ENCODE data around the gene SMU1. TPM values are rescaled to one million over a fixed set of nuclear protein-coding genes. Genes with fewer than 3 reads are reported as not detected.

Gene SMU1
- total RNA-seq, 1 experiment from 2014 or later = 23.2 TPM

- TF ChIP-seq, protein P1, sequence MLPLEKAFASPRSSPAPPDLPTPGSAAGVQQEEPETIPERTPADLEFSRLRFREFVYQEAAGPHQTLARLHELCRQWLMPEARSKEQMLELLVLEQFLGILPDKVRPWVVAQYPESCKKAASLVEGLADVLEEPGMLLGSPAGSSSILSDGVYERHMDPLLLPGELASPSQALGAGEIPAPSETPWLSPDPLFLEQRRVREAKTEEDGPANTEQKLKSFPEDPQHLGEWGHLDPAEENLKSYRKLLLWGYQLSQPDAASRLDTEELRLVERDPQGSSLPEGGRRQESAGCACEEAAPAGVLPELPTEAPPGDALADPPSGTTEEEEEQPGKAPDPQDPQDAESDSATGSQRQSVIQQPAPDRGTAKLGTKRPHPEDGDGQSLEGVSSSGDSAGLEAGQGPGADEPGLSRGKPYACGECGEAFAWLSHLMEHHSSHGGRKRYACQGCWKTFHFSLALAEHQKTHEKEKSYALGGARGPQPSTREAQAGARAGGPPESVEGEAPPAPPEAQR (CRISPR knock-in tag; IDR thresholded peaks at IDR 0.05) = no peak
- TF ChIP-seq, protein P2, sequence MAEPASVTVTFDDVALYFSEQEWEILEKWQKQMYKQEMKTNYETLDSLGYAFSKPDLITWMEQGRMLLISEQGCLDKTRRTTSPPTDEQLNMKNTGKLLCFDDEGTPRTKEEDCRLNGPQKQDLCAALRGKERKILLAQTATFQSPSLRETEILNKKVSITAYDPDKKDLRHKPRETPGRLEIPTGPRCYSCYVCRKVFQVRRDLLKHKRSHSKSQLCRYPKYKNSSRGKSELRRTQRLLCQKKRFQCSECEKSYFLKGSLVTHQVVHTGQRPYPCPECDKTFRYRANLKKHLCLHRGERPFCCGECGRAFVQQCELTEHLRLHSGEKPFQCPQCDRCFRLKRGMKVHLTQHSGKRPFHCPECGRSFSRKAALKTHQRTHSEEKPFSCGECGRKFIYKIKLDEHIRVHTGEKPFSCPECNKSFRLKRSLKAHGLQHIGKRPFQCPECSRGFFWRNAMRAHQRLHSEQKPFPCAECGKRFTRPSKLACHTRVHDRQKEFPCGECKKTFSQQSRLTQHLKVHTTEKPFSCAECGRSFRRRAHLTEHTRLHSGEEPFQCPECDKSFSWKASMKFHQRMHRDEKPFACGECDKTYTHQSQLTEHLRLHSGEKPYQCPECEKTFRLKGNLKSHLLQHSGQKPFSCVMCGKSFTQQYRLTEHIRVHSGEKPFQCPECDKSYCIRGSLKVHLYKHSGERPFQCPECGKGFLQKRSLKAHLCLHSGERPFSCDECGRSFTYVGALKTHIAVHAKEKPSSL (CRISPR knock-in tag; conservative IDR thresholded peaks at IDR 0.05) = no peak
- TF ChIP-seq, protein P3, sequence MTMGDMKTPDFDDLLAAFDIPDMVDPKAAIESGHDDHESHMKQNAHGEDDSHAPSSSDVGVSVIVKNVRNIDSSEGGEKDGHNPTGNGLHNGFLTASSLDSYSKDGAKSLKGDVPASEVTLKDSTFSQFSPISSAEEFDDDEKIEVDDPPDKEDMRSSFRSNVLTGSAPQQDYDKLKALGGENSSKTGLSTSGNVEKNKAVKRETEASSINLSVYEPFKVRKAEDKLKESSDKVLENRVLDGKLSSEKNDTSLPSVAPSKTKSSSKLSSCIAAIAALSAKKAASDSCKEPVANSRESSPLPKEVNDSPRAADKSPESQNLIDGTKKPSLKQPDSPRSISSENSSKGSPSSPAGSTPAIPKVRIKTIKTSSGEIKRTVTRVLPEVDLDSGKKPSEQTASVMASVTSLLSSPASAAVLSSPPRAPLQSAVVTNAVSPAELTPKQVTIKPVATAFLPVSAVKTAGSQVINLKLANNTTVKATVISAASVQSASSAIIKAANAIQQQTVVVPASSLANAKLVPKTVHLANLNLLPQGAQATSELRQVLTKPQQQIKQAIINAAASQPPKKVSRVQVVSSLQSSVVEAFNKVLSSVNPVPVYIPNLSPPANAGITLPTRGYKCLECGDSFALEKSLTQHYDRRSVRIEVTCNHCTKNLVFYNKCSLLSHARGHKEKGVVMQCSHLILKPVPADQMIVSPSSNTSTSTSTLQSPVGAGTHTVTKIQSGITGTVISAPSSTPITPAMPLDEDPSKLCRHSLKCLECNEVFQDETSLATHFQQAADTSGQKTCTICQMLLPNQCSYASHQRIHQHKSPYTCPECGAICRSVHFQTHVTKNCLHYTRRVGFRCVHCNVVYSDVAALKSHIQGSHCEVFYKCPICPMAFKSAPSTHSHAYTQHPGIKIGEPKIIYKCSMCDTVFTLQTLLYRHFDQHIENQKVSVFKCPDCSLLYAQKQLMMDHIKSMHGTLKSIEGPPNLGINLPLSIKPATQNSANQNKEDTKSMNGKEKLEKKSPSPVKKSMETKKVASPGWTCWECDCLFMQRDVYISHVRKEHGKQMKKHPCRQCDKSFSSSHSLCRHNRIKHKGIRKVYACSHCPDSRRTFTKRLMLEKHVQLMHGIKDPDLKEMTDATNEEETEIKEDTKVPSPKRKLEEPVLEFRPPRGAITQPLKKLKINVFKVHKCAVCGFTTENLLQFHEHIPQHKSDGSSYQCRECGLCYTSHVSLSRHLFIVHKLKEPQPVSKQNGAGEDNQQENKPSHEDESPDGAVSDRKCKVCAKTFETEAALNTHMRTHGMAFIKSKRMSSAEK (CRISPR knock-in tag; IDR thresholded peaks at IDR 0.05; ENCODE audit: borderline replicate concordance) = no peak
- TF ChIP-seq NR2C2 (CRISPR knock-in tag; IDR thresholded peaks at IDR 0.05) = no peak
- no peak for TF ChIP-seq PREB (CRISPR knock-in tag; IDR thresholded peaks at IDR 0.05; ENCODE audit: borderline replicate concordance)
- TF ChIP-seq, protein P4, sequence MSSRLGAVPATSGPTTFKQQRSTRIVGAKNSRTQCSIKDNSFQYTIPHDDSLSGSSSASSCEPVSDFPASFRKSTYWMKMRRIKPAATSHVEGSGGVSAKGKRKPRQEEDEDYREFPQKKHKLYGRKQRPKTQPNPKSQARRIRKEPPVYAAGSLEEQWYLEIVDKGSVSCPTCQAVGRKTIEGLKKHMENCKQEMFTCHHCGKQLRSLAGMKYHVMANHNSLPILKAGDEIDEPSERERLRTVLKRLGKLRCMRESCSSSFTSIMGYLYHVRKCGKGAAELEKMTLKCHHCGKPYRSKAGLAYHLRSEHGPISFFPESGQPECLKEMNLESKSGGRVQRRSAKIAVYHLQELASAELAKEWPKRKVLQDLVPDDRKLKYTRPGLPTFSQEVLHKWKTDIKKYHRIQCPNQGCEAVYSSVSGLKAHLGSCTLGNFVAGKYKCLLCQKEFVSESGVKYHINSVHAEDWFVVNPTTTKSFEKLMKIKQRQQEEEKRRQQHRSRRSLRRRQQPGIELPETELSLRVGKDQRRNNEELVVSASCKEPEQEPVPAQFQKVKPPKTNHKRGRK (CRISPR knock-in tag; IDR thresholded peaks at IDR 0.05; ENCODE audit: borderline replicate concordance) = no peak
Measured at GRCh38 chr9:33109097-33109496, 32.6 kb upstream of the SMU1 start (continued).

- Mint-ChIP-seq H3K4me3 (no peak overlapping the region), H3K27me3 (ENCODE audit: low read depth) (no peaks in the 10 kb centered on the region; the same call in 1 of the 2 replicates), H3K27ac (no peak overlapping the region), H3K9me3 (no peaks in the 10 kb centered on the region), H3K36me3 (no peaks in the 10 kb centered on the region), H3K4me1 (peaks cover 37% of the 10 kb centered on the region)
- ChIA-PET POLR2A (no interaction called here), CTCF (no interaction called here)
- DNase-seq (ENCODE audit: low spot score) (no peak), ATAC-seq (no peak)
- TF ChIP-seq, protein P5, sequence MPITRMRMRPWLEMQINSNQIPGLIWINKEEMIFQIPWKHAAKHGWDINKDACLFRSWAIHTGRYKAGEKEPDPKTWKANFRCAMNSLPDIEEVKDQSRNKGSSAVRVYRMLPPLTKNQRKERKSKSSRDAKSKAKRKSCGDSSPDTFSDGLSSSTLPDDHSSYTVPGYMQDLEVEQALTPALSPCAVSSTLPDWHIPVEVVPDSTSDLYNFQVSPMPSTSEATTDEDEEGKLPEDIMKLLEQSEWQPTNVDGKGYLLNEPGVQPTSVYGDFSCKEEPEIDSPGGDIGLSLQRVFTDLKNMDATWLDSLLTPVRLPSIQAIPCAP (CRISPR knock-in tag; IDR thresholded peaks at IDR 0.05) = no peak
- TF ChIP-seq NFYB (CRISPR knock-in tag; conservative IDR thresholded peaks at IDR 0.05; ENCODE audit: low read depth) (no peak), ZMAT4 (CRISPR knock-in tag; IDR thresholded peaks at IDR 0.05) (no peak), NR3C1 (CRISPR knock-in tag; conservative IDR thresholded peaks at IDR 0.05; ENCODE audit: low read depth) (no peak), FOXK1 (CRISPR knock-in tag; IDR thresholded peaks at IDR 0.05) (no peak), PREB (CRISPR knock-in tag; IDR thresholded peaks at IDR 0.05; ENCODE audit: borderline replicate concordance) (no peak), ZNF138 (CRISPR knock-in tag; conservative IDR thresholded peaks at IDR 0.05) (no peak), CDX4 (CRISPR knock-in tag; IDR thresholded peaks at IDR 0.05; ENCODE audit: borderline replicate concordance) (no peak), JUN (CRISPR knock-in tag; IDR thresholded peaks at IDR 0.05) (no peak), OVOL2 (CRISPR knock-in tag; IDR thresholded peaks at IDR 0.05; ENCODE audit: borderline replicate concordance) (no peak), RELA (CRISPR knock-in tag; IDR thresholded peaks at IDR 0.05; ENCODE audit: borderline replicate concordance) (no peak)
- TF ChIP-seq, protein P4 (CRISPR knock-in tag; IDR thresholded peaks at IDR 0.05; ENCODE audit: borderline replicate concordance) = no peak
- TF ChIP-seq, protein P6, sequence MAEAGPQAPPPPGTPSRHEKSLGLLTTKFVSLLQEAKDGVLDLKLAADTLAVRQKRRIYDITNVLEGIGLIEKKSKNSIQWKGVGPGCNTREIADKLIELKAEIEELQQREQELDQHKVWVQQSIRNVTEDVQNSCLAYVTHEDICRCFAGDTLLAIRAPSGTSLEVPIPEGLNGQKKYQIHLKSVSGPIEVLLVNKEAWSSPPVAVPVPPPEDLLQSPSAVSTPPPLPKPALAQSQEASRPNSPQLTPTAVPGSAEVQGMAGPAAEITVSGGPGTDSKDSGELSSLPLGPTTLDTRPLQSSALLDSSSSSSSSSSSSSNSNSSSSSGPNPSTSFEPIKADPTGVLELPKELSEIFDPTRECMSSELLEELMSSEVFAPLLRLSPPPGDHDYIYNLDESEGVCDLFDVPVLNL (CRISPR knock-in tag; IDR thresholded peaks at IDR 0.05; ENCODE audit: borderline replicate concordance, low read depth) = no peak
Measured at GRCh38 chr9:33108472-33108871, 32.0 kb upstream of the SMU1 start.

Data from WTC11 (cell line).